HG03060 (cell line): ENCODE measurements around the gene STX7.

Source experiments
- ATAC-seq: cut with Tn5 transposase; IDR thresholded peaks from one replicate; pipeline ENCODE4 v1.9.1; 2021; ENCODE audit warnings: low read depth, moderate number of reproducible peaks; ENCODE audit not compliant: unreplicated experiment

The STX7 gene

GRCh38 chr6:132418235-132418965, 94.5 kb downstream of the STX7 start:
- no peak for ATAC-seq

GRCh38 chr6:132414761-132415160, 98.2 kb downstream of the STX7 start:
- ATAC-seq: no peak

- ATAC-seq: no peak
Observed at GRCh38 chr6:132414322-132414721, 98.6 kb downstream of the STX7 start.

- no peak for ATAC-seq
Observed at GRCh38 chr6:132413499-132413802, 99.5 kb downstream of the STX7 start.

- ATAC-seq: no peak
Observed at GRCh38 chr6:132412656-132413498, 100.0 kb downstream of the STX7 start.

GRCh38 chr6:132411296-132411695, 101.6 kb downstream of the STX7 start:
- no peak for ATAC-seq

- ATAC-seq: no peak
Observed at GRCh38 chr6:132410830-132411229, 102.1 kb downstream of the STX7 start.

- peak; percentile 68 for ATAC-seq
Observed at GRCh38 chr6:132405143-132405915, 107.6 kb downstream of the STX7 start.

GRCh38 chr6:132404736-132405135, 108.2 kb downstream of the STX7 start:
- peak; percentile 2 for ATAC-seq

GRCh38 chr6:132404330-132404729, 108.6 kb downstream of the STX7 start:
- ATAC-seq: no peak

- ATAC-seq: no peak
Observed at GRCh38 chr6:132401618-132402285, 111.2 kb downstream of the STX7 start.

GRCh38 chr6:132400883-132401617, 111.9 kb downstream of the STX7 start, which contains the start of gene MOXD1:
Gene MOXD1 (minus strand): TSS chr6:132401475. CDS start chr6:132401426, 49 bp downstream.
- ATAC-seq: no peak

- ATAC-seq: no peak
Observed at GRCh38 chr6:132400555-132400882, 112.4 kb downstream of the STX7 start.

- ATAC-seq: no peak
Observed at GRCh38 chr6:132399376-132400074, 113.4 kb downstream of the STX7 start.
